Kidney (tissue), 14 donors: ENCODE data around the gene NXPH1. TPM values are rescaled to one million over a fixed set of nuclear protein-coding genes. Genes with fewer than 3 reads are reported as not detected.

Experiments used
- DNase-seq, 5 donors: peaks; one replicate each; pipeline ENCODE4 v3.0.0-alpha.2; 2013 to 2020
- FAIRE-seq: peaks from 2 replicates; lab custom pipeline; 2012; peaks lifted over from hg19 to GRCh38; lab: Jason Lieb, UNC
- H3K27ac ChIP-seq, 2 donors: one replicate each; pipeline ENCODE4 v1.7.0; 2013; ENCODE audit warnings: low read depth in 2 of 2, low read length in 2 of 2, inconsistent platforms in 1 of 2
- H3K27me3 ChIP-seq: one replicate; pipeline ENCODE4 v1.7.1; 2013; ENCODE audit warnings: low read length, inconsistent platforms; ENCODE audit not compliant: control insufficient read depth, insufficient read depth
- H3K36me3 ChIP-seq, 3 donors: one replicate each; pipeline versions ENCODE4 v1.7.0 to v1.7.1; 2013; ENCODE audit warnings: low read length in 3 of 3, control low read depth in 1 of 3, inconsistent platforms in 1 of 3; ENCODE audit not compliant: insufficient read depth in 3 of 3, control insufficient read depth in 2 of 3
- H3K4me1 ChIP-seq, 3 donors: one replicate each; pipeline versions ENCODE4 v1.7.0 to v1.7.1; 2013; ENCODE audit warnings: low read length in 3 of 3, inconsistent platforms in 1 of 3, low read depth in 1 of 3; ENCODE audit not compliant: control insufficient read depth in 2 of 3, insufficient read depth in 2 of 3
- H3K4me3 ChIP-seq, 3 donors: one replicate each; pipeline versions ENCODE4 v1.7.0 to v1.8.1; 2013; ENCODE audit warnings: low read length in 3 of 3, control low read depth in 1 of 3, inconsistent platforms in 1 of 3
- H3K9ac ChIP-seq, 3 donors: one replicate each; pipeline versions ENCODE4 v1.7.0 to v1.7.1; 2013; ENCODE audit warnings: low read length in 3 of 3, control low read depth in 1 of 3, inconsistent platforms in 1 of 3
- H3K9me3 ChIP-seq, 3 donors: one replicate each; pipeline versions ENCODE4 v1.7.0 to v1.7.1; 2013; ENCODE audit warnings: low read length in 3 of 3, control low read depth in 1 of 3, inconsistent platforms in 1 of 3; ENCODE audit not compliant: control insufficient read depth in 2 of 3, insufficient read depth in 1 of 3
- CTCF ChIP-seq: IDR thresholded peaks from 3 replicates; pipeline ENCODE4 v1.5.1; 2012; ENCODE audit warnings: mild to moderate bottlenecking, moderate library complexity, borderline replicate concordance; ENCODE audit not compliant: insufficient read depth; ENCODE audit errors: extremely low read depth
- intact Hi-C: fragments of 100-400 bp; cut with DNase I; formaldehyde crosslinking; loops from one replicate; pipeline ENCODE4 v1.11.1; 2022
- polyA plus RNA-seq: library from polyadenylated mRNA; stranded (reverse); fragments of 350-450 nt; fragmentation: Illumina TruSeq; extraction: RNeasy Lipid Tissue Mini Kit (QIAGEN cat#74804); gene quantifications from one replicate; pipeline ENCODE4 v1.2.3, GENCODE V29; 2014; ENCODE audit warnings: low read depth, low replicate concordance; ENCODE audit not compliant: insufficient read depth
- total RNA-seq: library from RNA; stranded (reverse); fragmentation: NEBNext Ultra II Directional; extraction: Animal tissue kit (Norgen Biotek cat#: 25700); gene quantifications from one replicate; pipeline ENCODE4 v1.2.1, GENCODE V29; 2021
- donor health status: control.
- donor health status: control.
- donor health status: control.
- donor health status: control.
- donor health status: control.
- donor health status: DM: yes; HTN: yes; CAD: no.
- donor health status: Normal renal cell carcinoma (clear cell type).

The NXPH1 gene
- total and polyA plus RNA-seq, 2 donors from 2014 or later, result not detected

- TF ChIP-seq CTCF, result no peak
- FAIRE-seq (no peak), DNase-seq (no peak)
- intact Hi-C loops, result no loop called here
- no peaks in the 10 kb centered on the region for H3K36me3 ChIP-seq
- H3K27me3 ChIP-seq, result no peaks in the 10 kb centered on the region
- no peak overlapping the region for H3K9ac ChIP-seq
- H3K27ac ChIP-seq, result no peak overlapping the region
- no peaks in the 10 kb centered on the region for H3K9me3 ChIP-seq
- H3K4me1 ChIP-seq, result no peaks in the 10 kb centered on the region
- H3K4me3 ChIP-seq, result no peak overlapping the region
Observed at GRCh38 chr7:8761731-8762130, 328.3 kb downstream of the NXPH1 start.

GRCh38 chr7:8762803-8763202 lies 329.4 kb downstream of the NXPH1 start:
- no peak for DNase-seq
- intact Hi-C loops, result no loop called here
- Histone ChIP-seq H3K27me3 (no peaks in the 10 kb centered on the region), H3K9me3 (no peaks in the 10 kb centered on the region), H3K4me3 (no peak overlapping the region), H3K36me3 (no peaks in the 10 kb centered on the region), H3K9ac (no peak overlapping the region), H3K4me1 (no peaks in the 10 kb centered on the region), H3K27ac (no peak overlapping the region)
- no peak for FAIRE-seq
- TF ChIP-seq CTCF, result no peak

- DNase-seq (no peak), FAIRE-seq (no peak)
- Histone ChIP-seq H3K9ac (no peak overlapping the region), H3K4me1 (no peaks in the 10 kb centered on the region), H3K27me3 (no peaks in the 10 kb centered on the region), H3K4me3 (no peak overlapping the region), H3K27ac (no peak overlapping the region), H3K36me3 (no peaks in the 10 kb centered on the region), H3K9me3 (no peaks in the 10 kb centered on the region)
- no peak for TF ChIP-seq CTCF
- intact Hi-C loops, result no loop called here
Observed at GRCh38 chr7:8765374-8765773, 332.0 kb downstream of the NXPH1 start.

GRCh38 chr7:8773518-8773917 lies 340.1 kb downstream of the NXPH1 start:
- no peak overlapping the region for H3K27ac ChIP-seq
- DNase-seq, result no peak
- no peaks in the 10 kb centered on the region for H3K27me3 ChIP-seq
- no peaks in the 10 kb centered on the region for H3K4me1 ChIP-seq
- H3K9ac ChIP-seq, result no peak overlapping the region
- H3K9me3 ChIP-seq, result no peaks in the 10 kb centered on the region
- no peak for FAIRE-seq
- H3K36me3 ChIP-seq, result no peaks in the 10 kb centered on the region
- intact Hi-C loops, result no loop called here
- H3K4me3 ChIP-seq, result no peak overlapping the region
- TF ChIP-seq CTCF, result no peak
